Measurements from ENCODE around the gene STIM2.
A peak's percentile ranks its signal among the peaks of the same experiment; 100 is the strongest.

DNA sequence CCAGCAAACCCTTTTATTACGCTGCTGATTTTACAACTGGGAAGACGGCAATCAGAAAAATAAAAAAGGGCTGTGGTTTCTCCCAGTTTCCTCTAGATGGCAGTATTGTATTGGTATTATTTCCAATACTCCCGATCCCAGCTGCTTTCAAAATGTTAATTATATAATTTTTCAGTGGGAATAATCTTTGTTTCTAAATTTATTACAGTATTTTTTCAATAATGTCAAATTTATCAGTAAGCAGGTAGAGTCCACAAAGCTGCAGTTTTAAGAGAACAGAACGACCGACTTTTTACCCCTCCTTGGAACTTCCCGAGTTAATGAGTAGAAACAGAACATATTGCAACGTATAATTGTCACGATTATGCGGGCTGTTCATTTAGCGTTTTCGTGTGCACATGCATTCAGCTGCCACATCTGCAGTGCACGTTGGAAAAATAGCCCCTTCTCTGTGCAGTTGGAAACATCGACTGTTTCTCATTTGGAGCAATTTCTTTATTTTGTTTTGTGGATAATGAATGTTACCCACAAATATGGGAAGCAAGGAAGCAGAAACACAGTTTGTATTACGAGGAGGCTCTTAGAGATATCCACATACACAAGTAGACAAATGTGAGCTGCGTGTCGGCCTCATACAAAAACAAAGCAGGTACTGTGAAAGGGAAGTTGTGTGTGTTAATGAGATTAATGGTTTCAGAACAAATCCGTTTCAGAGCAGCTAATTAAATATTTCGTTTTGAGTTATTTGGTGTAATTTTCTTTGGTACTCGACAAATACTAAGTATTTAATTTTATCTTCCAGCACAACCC lies 188.0 kb downstream of the STIM2 start:
- no peak for TF ChIP-seq EZH2phosphoT487 (IDR thresholded peaks at IDR 0.05; ENCODE audit: low read length)
- TF ChIP-seq EZH2 (optimal IDR thresholded peaks at IDR 0.05; ENCODE audit: low read depth, low read length), result no peak
- TF ChIP-seq, protein P1, sequence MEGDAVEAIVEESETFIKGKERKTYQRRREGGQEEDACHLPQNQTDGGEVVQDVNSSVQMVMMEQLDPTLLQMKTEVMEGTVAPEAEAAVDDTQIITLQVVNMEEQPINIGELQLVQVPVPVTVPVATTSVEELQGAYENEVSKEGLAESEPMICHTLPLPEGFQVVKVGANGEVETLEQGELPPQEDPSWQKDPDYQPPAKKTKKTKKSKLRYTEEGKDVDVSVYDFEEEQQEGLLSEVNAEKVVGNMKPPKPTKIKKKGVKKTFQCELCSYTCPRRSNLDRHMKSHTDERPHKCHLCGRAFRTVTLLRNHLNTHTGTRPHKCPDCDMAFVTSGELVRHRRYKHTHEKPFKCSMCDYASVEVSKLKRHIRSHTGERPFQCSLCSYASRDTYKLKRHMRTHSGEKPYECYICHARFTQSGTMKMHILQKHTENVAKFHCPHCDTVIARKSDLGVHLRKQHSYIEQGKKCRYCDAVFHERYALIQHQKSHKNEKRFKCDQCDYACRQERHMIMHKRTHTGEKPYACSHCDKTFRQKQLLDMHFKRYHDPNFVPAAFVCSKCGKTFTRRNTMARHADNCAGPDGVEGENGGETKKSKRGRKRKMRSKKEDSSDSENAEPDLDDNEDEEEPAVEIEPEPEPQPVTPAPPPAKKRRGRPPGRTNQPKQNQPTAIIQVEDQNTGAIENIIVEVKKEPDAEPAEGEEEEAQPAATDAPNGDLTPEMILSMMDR (IDR thresholded peaks at IDR 0.05; ENCODE audit: low read length), result peak; percentile 61

Measured in MM.1S (cell line).